ENCODE results near the gene TPK1. TPM values are rescaled to one million over a fixed set of nuclear protein-coding genes. Genes with fewer than 3 reads are reported as not detected.
"Not testable (repeated sequence)": the region's sequence is repeated elsewhere in the genome, so short reads cannot be mapped to it uniquely, and the experiment has no call there.

The TPK1 gene
- total RNA-seq, 1 donor from 2014 or later, result 3.5 TPM

GRCh38 chr7:144805627-144806239 lies 30.1 kb downstream of the TPK1 start:
- Mint-ChIP-seq H3K36me3 (ENCODE audit: low read depth) (peaks cover 2% of the 10 kb centered on the region), H3K27me3 (ENCODE audit: low read depth) (peaks cover 2% of the 10 kb centered on the region), H3K9me3 (ENCODE audit: low read depth) (peaks cover 6% of the 10 kb centered on the region), H3K4me1 (ENCODE audit: low read depth) (peaks cover 8% of the 10 kb centered on the region), H3K27ac (ENCODE audit: unreplicated experiment) (no peak overlapping the region), H3K4me3 (ENCODE audit: unreplicated experiment) (no peak overlapping the region)
- TF ChIP-seq CTCF (IDR thresholded peaks at IDR 0.05), result no peak
- no peak for DNase-seq (ENCODE audit: low spot score)

- H3K36me3 Mint-ChIP-seq (ENCODE audit: low read depth); H3K4me3 Mint-ChIP-seq (ENCODE audit: unreplicated experiment); H3K27ac Mint-ChIP-seq (ENCODE audit: unreplicated experiment); DNase-seq (ENCODE audit: low spot score); H3K27me3 Mint-ChIP-seq (ENCODE audit: low read depth); H3K4me1 Mint-ChIP-seq (ENCODE audit: low read depth): not testable (repeated sequence)
- H3K9me3 Mint-ChIP-seq (ENCODE audit: low read depth), result peaks cover 24% of the 10 kb centered on the region
These were observed 35.0 kb downstream of the TPK1 start for GRCh38 chr7:144800678-144801436.

DNA sequence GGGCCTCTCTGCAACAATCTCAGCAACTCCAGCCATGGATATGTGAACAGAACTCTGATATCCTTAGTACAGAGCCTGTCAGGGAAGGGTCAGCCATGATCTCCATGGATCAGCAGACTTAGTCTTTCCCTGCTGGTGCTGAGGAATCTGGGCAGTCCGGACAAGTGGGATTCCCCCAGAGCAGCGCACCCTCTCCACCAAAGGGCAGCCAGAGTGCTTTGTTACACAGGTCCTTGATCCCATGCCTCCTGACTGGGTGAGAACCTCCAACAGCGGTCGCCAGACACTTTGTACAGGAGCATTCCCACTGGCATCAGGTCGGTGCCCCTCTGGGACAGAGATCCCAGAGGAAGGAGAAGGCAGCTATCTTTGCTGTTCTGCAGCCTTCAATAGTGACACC lies 38.9 kb downstream of the TPK1 start:
- peaks cover 23% of the 10 kb centered on the region for H3K9me3 Mint-ChIP-seq (ENCODE audit: low read depth)

GRCh38 chr7:144792050-144792449 lies 43.8 kb downstream of the TPK1 start:
- Mint-ChIP-seq H3K27ac (ENCODE audit: unreplicated experiment) (no peak overlapping the region), H3K4me3 (ENCODE audit: unreplicated experiment) (no peak overlapping the region), H3K4me1 (ENCODE audit: low read depth) (no peaks in the 10 kb centered on the region), H3K36me3 (ENCODE audit: low read depth) (no peaks in the 10 kb centered on the region), H3K9me3 (ENCODE audit: low read depth) (no peaks in the 10 kb centered on the region), H3K27me3 (ENCODE audit: low read depth) (peaks cover 5% of the 10 kb centered on the region)
- TF ChIP-seq CTCF (IDR thresholded peaks at IDR 0.05), result no peak
- DNase-seq (ENCODE audit: low spot score), result no peak

More for the DNA sequence above, 38.9 kb downstream of the TPK1 start:
- no peak for TF ChIP-seq CTCF (IDR thresholded peaks at IDR 0.05)
- Mint-ChIP-seq H3K27me3 (ENCODE audit: low read depth) (peaks cover 2% of the 10 kb centered on the region), H3K4me1 (ENCODE audit: low read depth) (no peaks in the 10 kb centered on the region), H3K4me3 (ENCODE audit: unreplicated experiment) (no peak overlapping the region), H3K27ac (ENCODE audit: unreplicated experiment) (no peak overlapping the region), H3K36me3 (ENCODE audit: low read depth) (peaks cover 3% of the 10 kb centered on the region)
- DNase-seq (ENCODE audit: low spot score), result no peak

GRCh38 chr7:144791488-144791887 lies 44.4 kb downstream of the TPK1 start:
- H3K27me3 Mint-ChIP-seq (ENCODE audit: low read depth), result peaks cover 5% of the 10 kb centered on the region
- H3K36me3 Mint-ChIP-seq (ENCODE audit: low read depth), result no peaks in the 10 kb centered on the region
- no peaks in the 10 kb centered on the region for H3K9me3 Mint-ChIP-seq (ENCODE audit: low read depth)
- no peak overlapping the region for H3K4me3 Mint-ChIP-seq (ENCODE audit: unreplicated experiment)
- no peak for DNase-seq (ENCODE audit: low spot score)
- TF ChIP-seq CTCF (IDR thresholded peaks at IDR 0.05), result no peak
- H3K4me1 Mint-ChIP-seq (ENCODE audit: low read depth), result no peaks in the 10 kb centered on the region
- H3K27ac Mint-ChIP-seq (ENCODE audit: unreplicated experiment), result no peak overlapping the region

Data from chondrocyte (in vitro differentiated cells).